HK-2 (cell line): ENCODE measurements around the gene DGKB.
"Not testable (repeated sequence)": the region's sequence is repeated elsewhere in the genome, so short reads cannot be mapped to it uniquely, and the experiment has no call there.

Experiments used
- DNase-seq: peaks from one replicate; pipeline ENCODE4 v3.0.0-alpha.2; 2018; ENCODE audit not compliant: unreplicated experiment

Gene DGKB

GRCh38 chr7:14292737-14293136 lies 609.8 kb downstream of the DGKB start:
- DNase-seq = no peak

- no peak for DNase-seq
Measured at GRCh38 chr7:14289957-14290356, 612.6 kb downstream of the DGKB start.

- DNase-seq = no peak
Measured at GRCh38 chr7:14288701-14289100, 613.9 kb downstream of the DGKB start.

- no peak for DNase-seq
Measured at GRCh38 chr7:14287398-14287797, 615.2 kb downstream of the DGKB start.

GRCh38 chr7:14286036-14286435 lies 616.5 kb downstream of the DGKB start:
- no peak for DNase-seq

- not testable (repeated sequence) for DNase-seq
Measured at GRCh38 chr7:14279065-14279871, 623.3 kb downstream of the DGKB start.

GRCh38 chr7:14275356-14275755 lies 627.2 kb downstream of the DGKB start:
- no peak for DNase-seq

GRCh38 chr7:14271441-14271840 lies 631.1 kb downstream of the DGKB start:
- DNase-seq = no peak

GRCh38 chr7:14270099-14270498 lies 632.5 kb downstream of the DGKB start:
- DNase-seq = no peak

GRCh38 chr7:14260011-14260410 lies 642.5 kb downstream of the DGKB start:
- no peak for DNase-seq

GRCh38 chr7:14258861-14259260 lies 643.7 kb downstream of the DGKB start:
- DNase-seq = no peak

- DNase-seq = no peak
Measured at GRCh38 chr7:14258441-14258840, 644.1 kb downstream of the DGKB start.

GRCh38 chr7:14252458-14252857 lies 650.1 kb downstream of the DGKB start:
- no peak for DNase-seq

- DNase-seq = no peak
Measured at GRCh38 chr7:14242175-14242574, 660.4 kb downstream of the DGKB start.

- no peak for DNase-seq
Measured at GRCh38 chr7:14236834-14237233, 665.7 kb downstream of the DGKB start.

GRCh38 chr7:14235056-14235455 lies 667.5 kb downstream of the DGKB start:
- DNase-seq = no peak

GRCh38 chr7:14233868-14234369 lies 668.6 kb downstream of the DGKB start:
- no peak for DNase-seq

GRCh38 chr7:14233076-14233867 lies 669.3 kb downstream of the DGKB start:
- no peak for DNase-seq

- DNase-seq = no peak
Measured at GRCh38 chr7:14229047-14229446, 673.5 kb downstream of the DGKB start.

GRCh38 chr7:14228341-14228740 lies 674.2 kb downstream of the DGKB start:
- DNase-seq = no peak

- no peak for DNase-seq
Measured at GRCh38 chr7:14226126-14226525, 676.4 kb downstream of the DGKB start.

GRCh38 chr7:14219125-14219524 lies 683.4 kb downstream of the DGKB start:
- no peak for DNase-seq

GRCh38 chr7:14218338-14218737 lies 684.2 kb downstream of the DGKB start:
- no peak for DNase-seq
